ENCODE data around the gene MAGEC1.
A peak's percentile ranks its signal among the peaks of the same experiment; 100 is the strongest.
"Not testable (repeated sequence)": the region's sequence is repeated elsewhere in the genome, so short reads cannot be mapped to it uniquely, and the experiment has no call there.

The MAGEC1 gene, protein sequence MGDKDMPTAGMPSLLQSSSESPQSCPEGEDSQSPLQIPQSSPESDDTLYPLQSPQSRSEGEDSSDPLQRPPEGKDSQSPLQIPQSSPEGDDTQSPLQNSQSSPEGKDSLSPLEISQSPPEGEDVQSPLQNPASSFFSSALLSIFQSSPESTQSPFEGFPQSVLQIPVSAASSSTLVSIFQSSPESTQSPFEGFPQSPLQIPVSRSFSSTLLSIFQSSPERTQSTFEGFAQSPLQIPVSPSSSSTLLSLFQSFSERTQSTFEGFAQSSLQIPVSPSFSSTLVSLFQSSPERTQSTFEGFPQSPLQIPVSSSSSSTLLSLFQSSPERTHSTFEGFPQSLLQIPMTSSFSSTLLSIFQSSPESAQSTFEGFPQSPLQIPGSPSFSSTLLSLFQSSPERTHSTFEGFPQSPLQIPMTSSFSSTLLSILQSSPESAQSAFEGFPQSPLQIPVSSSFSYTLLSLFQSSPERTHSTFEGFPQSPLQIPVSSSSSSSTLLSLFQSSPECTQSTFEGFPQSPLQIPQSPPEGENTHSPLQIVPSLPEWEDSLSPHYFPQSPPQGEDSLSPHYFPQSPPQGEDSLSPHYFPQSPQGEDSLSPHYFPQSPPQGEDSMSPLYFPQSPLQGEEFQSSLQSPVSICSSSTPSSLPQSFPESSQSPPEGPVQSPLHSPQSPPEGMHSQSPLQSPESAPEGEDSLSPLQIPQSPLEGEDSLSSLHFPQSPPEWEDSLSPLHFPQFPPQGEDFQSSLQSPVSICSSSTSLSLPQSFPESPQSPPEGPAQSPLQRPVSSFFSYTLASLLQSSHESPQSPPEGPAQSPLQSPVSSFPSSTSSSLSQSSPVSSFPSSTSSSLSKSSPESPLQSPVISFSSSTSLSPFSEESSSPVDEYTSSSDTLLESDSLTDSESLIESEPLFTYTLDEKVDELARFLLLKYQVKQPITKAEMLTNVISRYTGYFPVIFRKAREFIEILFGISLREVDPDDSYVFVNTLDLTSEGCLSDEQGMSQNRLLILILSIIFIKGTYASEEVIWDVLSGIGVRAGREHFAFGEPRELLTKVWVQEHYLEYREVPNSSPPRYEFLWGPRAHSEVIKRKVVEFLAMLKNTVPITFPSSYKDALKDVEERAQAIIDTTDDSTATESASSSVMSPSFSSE

DNA sequence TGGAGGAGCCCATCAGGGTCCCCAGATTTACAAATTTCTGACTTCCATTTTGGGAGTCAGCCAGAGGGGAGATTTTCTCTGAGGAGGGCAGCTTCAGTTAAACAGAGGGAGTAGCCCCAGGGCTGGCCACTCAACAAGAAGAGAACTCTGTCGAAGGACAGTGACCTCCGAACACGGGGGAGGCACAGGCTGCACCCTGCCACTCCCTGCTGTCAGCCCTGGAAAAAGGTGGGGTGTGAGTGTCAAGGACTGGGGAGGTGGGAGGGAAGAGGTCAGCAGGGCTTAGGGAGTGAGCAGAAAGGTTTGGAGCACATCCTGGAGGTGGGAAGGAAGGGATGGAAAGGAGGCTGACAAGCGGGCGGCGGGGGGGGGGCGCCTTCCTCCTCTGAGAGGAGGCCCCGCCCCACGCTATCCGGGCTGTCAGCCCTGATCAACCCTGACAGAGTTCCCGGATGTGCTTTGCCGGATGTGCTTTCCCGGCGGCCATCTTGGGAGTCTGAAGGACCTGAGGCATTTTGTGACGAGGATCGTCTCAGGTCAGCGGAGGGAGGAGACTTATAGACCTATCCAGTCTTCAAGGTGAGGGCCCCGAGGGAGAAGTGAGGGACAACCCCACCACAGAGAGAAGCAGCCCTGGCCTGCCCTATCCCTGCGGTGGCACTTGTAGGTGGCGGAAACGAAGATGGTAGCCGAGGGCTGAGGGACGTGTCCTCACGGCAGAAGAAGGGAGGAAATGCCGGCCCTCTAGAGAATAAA lies at the start of gene MAGEC1:
TSS of gene MAGEC1 (plus strand) at position 495 of the 756 bp plus-strand sequence. CDS start 1,179 bp downstream, outside the sequence.
- peak; percentile 75 for DNase-seq

DNA sequence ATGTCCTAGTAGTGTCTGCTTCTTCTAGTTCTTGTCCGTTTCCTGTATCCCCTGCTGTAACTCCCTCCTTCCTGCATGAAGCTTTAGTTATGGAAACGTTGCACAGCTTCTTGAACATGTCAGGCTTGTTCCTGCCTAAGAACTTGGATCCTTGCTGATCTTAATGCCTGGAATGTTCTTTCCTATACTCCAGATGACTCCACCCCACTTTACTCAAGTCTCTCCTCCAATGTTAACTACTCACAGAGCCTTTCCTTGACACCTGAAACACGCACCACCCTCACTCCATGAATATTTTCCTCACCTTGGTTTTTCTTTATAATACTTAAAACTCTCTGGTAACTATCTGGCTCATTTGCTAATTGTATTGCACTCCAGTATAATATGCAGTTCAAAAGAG lies 46.2 kb upstream of the MAGEC1 start:
- no peak for DNase-seq

DNA sequence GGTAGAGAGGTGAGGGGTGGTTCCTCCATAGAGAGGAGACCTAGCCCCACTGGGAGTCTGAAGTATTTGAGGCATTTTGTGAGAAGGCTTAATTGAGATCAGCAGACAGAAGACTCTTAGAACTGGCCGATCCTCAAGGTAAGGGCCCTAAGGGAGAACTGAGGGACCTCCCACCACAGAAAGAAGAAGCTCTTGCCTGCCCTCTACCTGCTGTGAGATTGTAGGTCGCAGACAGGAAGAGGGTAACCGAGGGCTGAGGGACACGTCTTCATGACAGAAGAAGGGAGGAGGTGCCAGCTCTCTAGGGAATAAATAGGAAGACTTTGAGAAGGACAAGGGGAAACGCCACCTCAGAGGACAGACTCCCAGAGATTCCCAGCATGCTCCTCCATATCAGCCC lies 24.1 kb upstream of the MAGEC1 start:
- DNase-seq = no peak

DNA sequence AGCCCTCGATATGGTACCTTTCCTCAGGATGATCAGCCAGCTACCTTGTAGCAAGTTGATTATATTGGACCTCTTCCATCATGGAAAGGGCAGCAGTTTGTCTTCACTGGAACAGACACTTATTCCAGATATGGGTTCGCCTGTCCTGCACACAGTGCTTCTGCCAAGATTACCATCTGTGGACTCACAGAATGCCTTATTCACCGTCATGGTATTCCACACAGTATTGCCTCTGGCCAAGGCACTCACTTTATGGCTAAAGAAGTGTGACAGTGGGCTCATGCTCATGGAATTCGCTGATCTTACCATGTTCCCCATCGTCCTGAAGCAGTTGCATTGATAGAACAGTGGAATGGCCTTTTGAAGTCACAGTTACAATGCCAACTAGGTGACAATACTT lies 14.9 kb upstream of the MAGEC1 start:
- not testable (repeated sequence) for DNase-seq

DNA sequence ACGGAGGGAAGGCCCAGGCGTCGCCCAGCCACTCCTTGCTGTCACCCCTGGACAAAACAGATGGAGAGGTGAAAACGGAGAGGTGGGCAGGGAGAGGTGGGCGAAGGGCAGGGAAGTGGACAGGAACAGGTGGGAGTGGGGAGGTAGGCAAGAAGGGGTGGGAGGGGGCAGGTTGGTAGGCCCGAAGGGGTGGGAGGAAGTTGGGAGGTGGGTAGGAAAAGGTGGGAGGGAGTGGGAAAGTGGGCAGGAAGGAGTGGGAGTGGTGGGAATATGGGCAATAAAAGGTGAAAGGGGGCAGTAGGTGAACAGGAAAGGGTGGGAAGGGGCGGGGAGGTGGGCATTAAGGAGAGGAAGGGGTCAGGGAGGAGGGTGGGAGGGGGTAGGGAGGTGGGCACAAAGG lies 9.0 kb upstream of the MAGEC1 start:
- no peak for DNase-seq

DNA sequence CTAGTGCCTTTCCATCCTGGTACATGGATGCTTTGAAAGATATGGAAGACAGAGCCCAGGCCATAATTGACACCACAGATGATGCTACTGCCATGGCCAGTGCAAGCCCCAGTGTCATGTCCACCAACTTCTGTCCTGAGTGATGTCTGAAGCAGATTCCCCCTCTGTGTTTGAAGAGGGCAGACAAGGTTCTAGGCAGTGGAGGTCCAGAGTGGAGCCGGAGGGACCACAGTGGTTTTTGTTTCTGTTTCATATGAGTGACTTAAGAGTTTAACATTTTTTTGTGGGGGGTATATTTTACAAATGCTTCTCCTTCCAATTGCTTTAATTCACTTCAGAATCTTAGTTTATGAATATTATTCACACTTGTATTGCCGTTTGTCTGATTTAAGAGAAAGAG lies 6.0 kb upstream of the MAGEC1 start:
- no peak for DNase-seq

DNA sequence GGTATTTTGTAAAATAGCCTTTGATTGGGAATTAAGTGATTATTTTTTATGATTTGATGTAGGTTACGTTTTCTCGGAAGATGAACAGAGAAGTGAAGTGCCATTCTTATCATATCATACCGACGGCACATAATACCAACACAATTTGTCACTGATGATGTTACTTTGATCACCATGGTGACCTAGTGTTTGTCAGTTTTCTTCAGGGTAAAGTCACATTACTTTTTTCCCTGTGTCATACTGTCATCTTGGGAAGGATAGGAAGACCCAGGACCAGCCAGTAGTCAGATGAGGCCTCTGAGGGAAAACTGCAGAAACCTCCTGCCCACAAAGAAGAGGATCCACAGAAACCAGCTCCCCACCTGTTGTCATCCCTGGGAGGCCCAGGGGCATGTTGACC lies 1.3 kb upstream of the MAGEC1 start:
- DNase-seq = no peak

DNA sequence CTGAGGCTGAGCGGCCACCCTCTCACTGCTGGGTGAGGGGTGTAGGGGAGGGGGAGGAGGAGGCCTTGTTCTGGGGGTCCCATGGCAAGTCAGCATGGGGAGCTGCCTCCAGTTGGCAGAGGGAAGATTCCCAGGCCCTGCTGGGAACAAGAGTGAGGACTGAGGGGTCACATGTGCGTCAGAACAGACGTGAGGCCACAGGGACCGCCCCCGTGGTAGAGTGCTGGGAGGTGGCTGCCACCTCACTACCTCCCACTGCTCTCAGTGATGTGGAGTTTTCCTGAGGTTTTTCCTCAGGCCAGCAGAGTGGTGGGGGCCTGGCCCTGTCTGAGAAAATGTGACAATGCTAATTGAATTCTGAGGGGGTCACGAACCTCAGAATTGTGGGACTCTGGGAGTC lies 568 bp downstream of the MAGEC1 start:
- DNase-seq = no peak

DNA sequence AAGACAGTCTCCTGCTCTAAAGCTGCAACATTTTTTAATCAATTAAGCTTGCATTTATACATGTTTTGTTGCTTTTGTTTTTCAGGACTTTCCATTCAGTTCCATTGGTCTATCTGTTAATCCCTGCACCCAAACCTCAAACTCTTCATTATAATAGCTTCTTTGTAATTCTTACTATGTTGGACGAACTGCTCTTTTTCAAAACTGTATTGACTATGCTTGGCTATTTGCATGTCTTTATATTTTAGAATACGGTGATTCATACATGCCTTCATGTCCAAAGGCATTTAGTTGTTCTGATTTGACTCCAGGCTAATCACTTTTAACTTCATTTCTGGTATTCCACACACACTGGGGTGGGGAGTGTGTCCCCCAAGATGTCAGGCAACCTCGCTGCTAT lies 14.1 kb downstream of the MAGEC1 start:
- DNase-seq = no peak

DNA sequence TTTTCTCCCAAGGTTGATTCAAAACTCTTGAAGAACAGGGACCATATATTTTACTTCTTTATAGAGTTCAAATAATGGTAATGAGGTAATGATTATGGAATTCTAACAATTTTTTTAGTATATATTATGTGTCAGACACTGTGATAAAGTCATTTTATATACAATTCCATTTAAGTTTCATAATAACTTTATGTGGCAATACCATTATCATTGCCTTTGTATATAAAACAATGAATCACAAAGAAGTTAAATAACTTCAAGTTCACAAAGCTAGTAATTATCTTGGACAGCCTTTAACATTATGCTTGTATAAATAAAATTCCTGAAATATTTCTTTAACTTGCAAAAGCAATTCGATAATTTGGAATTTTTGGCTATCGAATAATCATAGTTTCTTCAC lies 20.6 kb downstream of the MAGEC1 start:
- no peak for DNase-seq

DNA sequence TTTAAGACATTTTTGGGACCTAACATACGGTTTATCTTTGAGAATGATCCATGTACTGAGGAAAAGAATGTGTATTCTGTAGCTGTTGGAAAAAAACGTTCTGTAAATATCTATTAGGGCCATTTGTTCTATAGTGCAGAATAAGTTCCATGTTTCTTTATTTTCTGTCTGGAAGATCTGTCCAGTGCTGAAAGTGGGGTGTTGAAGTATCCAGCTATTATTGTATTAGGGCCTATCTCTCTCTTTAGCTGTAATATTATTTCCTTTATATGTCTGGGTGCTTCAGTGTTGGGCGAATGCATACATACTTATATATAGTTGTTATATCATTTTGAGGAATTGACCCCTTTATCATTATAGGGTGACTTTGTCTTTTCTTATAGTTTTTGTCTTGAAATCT lies 24.7 kb downstream of the MAGEC1 start:
- DNase-seq = no peak

DNA sequence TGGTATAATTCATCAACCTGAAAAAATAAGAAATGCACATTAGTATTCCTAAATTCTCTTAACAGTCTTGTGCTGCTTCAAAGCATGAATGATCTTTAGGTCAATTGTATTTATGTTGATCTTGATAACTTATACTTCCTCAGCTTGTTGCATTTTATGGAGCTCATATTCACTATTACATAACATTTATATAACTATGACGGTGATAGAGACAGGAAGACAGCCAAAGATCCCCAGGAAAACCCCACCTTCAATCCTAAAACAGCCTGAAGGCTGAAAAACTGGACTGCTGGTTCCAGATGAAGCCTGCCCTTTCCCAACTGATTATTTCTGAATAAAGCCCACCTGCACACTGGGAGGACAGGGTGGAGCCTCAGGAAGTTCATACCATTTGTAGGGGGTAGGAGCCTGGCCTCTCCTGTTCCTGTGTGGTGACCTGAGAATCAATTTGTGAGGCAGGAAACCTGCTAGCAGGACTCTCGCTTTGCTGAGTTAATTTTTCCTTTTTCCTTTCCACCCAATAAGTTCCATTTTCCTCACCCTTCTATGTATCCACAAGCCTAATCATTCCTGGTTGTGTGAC lies 30.5 kb downstream of the MAGEC1 start:
- DNase-seq = no peak

DNA sequence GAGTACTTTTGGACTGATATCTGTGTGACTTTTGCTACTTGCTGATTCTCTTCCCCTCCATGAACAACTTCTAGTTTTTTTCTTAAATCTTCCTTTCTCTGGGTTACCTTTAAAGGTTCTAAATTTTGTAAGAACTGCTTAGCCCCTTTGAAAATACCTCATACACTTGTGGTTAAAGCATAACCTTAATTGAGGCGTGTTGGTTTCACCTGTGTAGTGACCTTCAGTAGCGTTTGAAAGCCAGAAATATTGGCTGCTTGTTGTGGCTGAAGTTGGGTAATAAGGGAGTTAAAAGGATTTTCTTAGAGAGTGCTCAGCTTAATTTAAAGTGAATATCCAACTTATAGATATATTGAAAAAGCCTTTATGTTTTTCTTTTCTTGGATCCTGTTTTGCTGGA lies 32.0 kb downstream of the MAGEC1 start:
- DNase-seq = no peak

DNA sequence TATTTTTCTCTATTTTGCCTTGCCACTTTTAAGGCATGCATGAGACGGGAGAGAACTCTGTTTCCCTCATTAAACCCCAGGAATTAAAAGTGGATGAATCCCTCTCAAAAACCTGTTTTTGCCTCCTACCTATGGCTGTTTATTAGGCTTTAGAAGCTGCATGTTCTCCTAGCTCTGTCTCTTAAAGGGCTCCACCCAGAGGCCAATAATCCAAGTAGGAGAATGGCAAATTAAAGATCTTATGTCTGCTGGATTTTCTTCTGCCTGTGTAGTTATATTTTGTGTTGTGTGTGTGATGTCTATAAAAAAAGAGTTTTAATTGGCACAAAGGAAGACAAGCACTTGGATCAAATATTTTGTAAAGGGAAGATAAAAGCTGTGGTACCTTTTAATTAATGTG lies 32.4 kb downstream of the MAGEC1 start:
- no peak for DNase-seq

DNA sequence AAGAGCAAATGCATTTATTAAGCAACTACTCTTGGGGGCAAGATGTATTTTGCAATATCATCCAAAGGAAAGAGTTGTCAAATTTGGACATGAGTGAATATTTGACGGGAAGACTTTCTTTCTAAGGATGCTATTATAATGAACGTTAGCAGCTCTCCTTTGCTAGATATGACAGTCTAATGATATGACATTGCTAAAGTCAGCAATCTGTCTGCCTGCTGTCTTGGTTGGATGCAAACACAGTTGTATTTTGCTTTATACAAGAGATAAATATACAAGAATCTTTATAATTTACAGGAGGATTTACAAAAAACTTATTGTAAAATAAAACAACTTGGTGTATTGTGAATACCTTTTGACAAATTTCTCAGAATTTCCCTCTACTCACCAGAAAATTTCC lies 37.5 kb downstream of the MAGEC1 start:
- DNase-seq = no peak

DNA sequence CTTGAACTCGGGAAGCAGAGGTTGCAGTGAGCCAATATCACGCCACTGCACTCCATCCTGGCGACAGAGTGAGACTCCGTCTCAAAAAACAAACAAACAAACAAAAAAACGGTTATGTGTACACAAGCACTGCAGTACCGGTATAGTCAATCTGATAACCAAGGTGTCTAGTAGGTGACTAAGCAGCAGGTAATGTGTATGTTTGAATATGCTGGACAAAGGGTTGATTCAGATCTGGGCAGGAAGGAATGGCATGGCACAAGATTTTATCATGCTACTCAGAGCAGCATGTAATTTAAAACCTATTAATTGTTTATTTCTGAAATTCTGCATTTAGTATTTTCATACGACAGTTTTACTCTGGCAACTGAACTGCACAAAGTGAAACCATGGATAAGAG lies 41.7 kb downstream of the MAGEC1 start:
- no peak for DNase-seq

DNA sequence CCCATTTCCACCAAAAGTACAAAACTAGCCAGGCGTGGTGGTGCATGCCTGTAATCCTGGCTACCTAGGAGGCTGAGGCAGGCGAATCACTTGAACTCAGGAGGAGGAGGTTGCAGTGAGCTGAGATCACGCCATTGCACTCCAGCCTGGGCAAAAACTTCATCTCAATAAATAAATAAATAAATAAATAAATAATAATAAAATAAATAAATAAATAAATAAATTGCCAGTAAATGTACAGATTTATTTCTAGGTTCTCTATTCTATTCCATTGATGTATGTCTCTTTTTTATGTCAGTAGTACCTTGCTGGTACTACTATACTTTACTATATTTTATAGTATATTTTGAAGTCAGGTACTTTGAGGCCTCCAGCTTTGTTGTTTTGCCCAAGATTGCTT lies 43.7 kb downstream of the MAGEC1 start:
- DNase-seq = no peak

DNA sequence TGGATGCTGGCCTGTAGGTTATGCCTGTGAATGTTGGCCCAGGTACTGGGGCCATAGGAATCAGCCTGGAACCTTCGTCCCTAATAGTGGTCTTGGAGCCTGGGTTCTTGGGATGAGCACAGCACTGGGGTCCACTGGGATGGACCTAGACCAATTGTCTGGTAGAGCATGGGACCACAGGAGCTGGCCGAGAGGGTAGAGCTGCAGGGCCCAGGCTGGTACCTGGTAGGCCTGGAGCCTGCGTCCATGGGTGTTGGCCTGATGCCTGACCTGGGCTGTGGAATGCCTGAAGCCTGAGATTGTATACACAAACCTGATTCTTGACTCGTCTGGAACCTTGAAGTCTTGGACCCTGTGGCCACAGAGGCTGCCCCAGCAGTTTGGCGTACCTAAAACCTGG lies 48.9 kb downstream of the MAGEC1 start:
- DNase-seq = no peak

DNA sequence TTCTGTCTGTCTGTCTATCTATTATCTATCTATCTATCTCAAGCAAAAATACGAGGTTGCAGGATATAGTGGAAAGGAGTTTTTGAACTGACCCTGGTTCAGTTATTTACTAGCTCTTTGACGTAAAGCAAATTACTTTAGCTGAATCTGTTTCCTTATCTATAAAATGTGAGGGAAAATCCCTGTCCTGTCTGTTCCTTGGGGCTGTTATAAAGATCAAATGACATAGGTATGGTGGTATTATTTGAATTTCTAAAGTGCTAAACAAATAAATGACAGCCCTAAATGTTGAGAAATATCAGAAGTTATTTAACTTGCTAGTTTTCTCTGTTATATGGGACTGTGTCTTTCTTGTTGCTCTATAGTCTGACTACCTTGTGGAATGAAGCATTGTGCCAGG lies 55.0 kb downstream of the MAGEC1 start:
- DNase-seq = no peak
